BJ (cell line): ENCODE measurements around the gene SNAP91. TPM values are rescaled to one million over a fixed set of nuclear protein-coding genes. Genes with fewer than 3 reads are reported as not detected.

Experiments used
- CTCF ChIA-PET: fragments of 350-600 bp; formaldehyde crosslinking; extraction: SDS; loops from one replicate; lab custom pipeline; 2021; ENCODE audit warnings: antibody characterized with exemption, inconsistent platforms; lab: Yijun Ruan, JAX
- POLR2A ChIA-PET: fragments of 300-600 bp; sonication (Branson Sonifier 250); formaldehyde crosslinking; extraction: SDS; loops from one replicate; lab custom pipeline; 2021; ENCODE audit warnings: antibody characterized with exemption; lab: Charles Lee
- DNase-seq: peaks from one replicate; pipeline ENCODE4 v3.0.0-alpha.2; 2011; ENCODE audit warnings: low read depth
- H3K27me3 ChIP-seq: 2 replicates; pipeline ENCODE4 v1.6.0; 2011; ENCODE audit warnings: low read length; ENCODE audit not compliant: control insufficient read depth, insufficient read depth
- H3K36me3 ChIP-seq: 2 replicates; pipeline ENCODE4 v1.5.1; 2011; ENCODE audit warnings: low read length; ENCODE audit not compliant: control insufficient read depth, insufficient read depth
- H3K4me3 ChIP-seq: 2 replicates; pipeline ENCODE4 v1.5.1; 2011; ENCODE audit warnings: low read depth, mild to moderate bottlenecking, control low read depth, low read length
- CTCF ChIP-seq: IDR thresholded peaks from 2 replicates; pipeline ENCODE4 v1.5.1; 2011; ENCODE audit warnings: low read depth, mild to moderate bottlenecking, control low read depth, inconsistent platforms, low read length, moderate library complexity; ENCODE audit not compliant: insufficient read depth
- polyA plus RNA-seq: library from polyadenylated mRNA; depleted of rRNA; stranded (reverse); fragments of >200 nt; gene quantifications from 2 replicates; pipeline ENCODE4 v1.2.3, GENCODE V29; 2011

SNAP91 gene
- polyA plus RNA-seq, 1 experiment, result not detected

GRCh38 chr6:83597511-83597910 is 111.4 kb downstream of the SNAP91 start:
- H3K4me3 ChIP-seq, result no peak overlapping the region
- H3K27me3 ChIP-seq, result no peaks in the 10 kb centered on the region
- TF ChIP-seq CTCF, result no peak
- ChIA-PET CTCF (interaction anchor here (0.7 to 1.3 kb wide), 2 partner anchors 9 to 171 kb away, joined by 3 read pairs; no protein-coding TSS in a partner anchor), POLR2A (no interaction called here)
- H3K36me3 ChIP-seq, result no peaks in the 10 kb centered on the region
- no peak for DNase-seq

GRCh38 chr6:83597051-83597450 is 111.8 kb downstream of the SNAP91 start:
- no peak for DNase-seq
- Histone ChIP-seq H3K27me3 (no peaks in the 10 kb centered on the region), H3K4me3 (no peak overlapping the region), H3K36me3 (no peaks in the 10 kb centered on the region)
- POLR2A ChIA-PET, result no interaction called here
- no peak for TF ChIP-seq CTCF
- CTCF ChIA-PET, result interaction anchor here (0.7 to 1.3 kb wide), 2 partner anchors 8 to 172 kb away, joined by 3 read pairs; no protein-coding TSS in a partner anchor

GRCh38 chr6:83594941-83595340 is 114.0 kb downstream of the SNAP91 start:
- Histone ChIP-seq H3K36me3 (no peaks in the 10 kb centered on the region), H3K4me3 (no peak overlapping the region), H3K27me3 (no peaks in the 10 kb centered on the region)
- no peak for DNase-seq
- CTCF ChIA-PET, result no interaction called here
- POLR2A ChIA-PET, result no interaction called here
- no peak for TF ChIP-seq CTCF

- no peak for TF ChIP-seq CTCF
- DNase-seq, result no peak
- no peak overlapping the region for H3K4me3 ChIP-seq
- POLR2A ChIA-PET, result no interaction called here
- no peaks in the 10 kb centered on the region for H3K27me3 ChIP-seq
- CTCF ChIA-PET, result interaction anchor here (1.3 to 1.7 kb wide), 2 partner anchors 11 kb away, joined by 6 read pairs; no protein-coding TSS in a partner anchor
- H3K36me3 ChIP-seq, result no peaks in the 10 kb centered on the region
These were observed 115.5 kb downstream of the SNAP91 start for GRCh38 chr6:83593395-83593785.

- no peak overlapping the region for H3K4me3 ChIP-seq
- TF ChIP-seq CTCF, result peak; percentile 67
- POLR2A ChIA-PET, result no interaction called here
- CTCF ChIA-PET, result interaction anchor here (1.3 to 1.7 kb wide), 2 partner anchors 10 to 11 kb away, joined by 6 read pairs; no protein-coding TSS in a partner anchor
- DNase-seq, result no peak
- no peaks in the 10 kb centered on the region for H3K36me3 ChIP-seq
- no peaks in the 10 kb centered on the region for H3K27me3 ChIP-seq
These were observed 116.0 kb downstream of the SNAP91 start for GRCh38 chr6:83592770-83593394.
